HG03095 (cell line): ENCODE data around the gene ACOXL.
"Not testable (repeated sequence)": the region's sequence is repeated elsewhere in the genome, so short reads cannot be mapped to it uniquely, and the experiment has no call there.

Experiments used
- ATAC-seq: cut with Tn5 transposase; IDR thresholded peaks from one replicate; pipeline ENCODE4 v1.9.1; 2021; ENCODE audit warnings: moderate library complexity; ENCODE audit not compliant: unreplicated experiment

The ACOXL gene

GRCh38 chr2:111030260-111030891 is 298.0 kb downstream of the ACOXL start:
- peak; percentile 66 for ATAC-seq

- no peak for ATAC-seq
These were observed 298.6 kb downstream of the ACOXL start for GRCh38 chr2:111030945-111031344.

GRCh38 chr2:111031546-111032478 is 299.4 kb downstream of the ACOXL start:
- ATAC-seq, result no peak

- no peak for ATAC-seq
These were observed 300.5 kb downstream of the ACOXL start for GRCh38 chr2:111032721-111033429.

- no peak for ATAC-seq
These were observed 301.8 kb downstream of the ACOXL start for GRCh38 chr2:111034146-111034545.

GRCh38 chr2:111034606-111035005 is 302.2 kb downstream of the ACOXL start:
- ATAC-seq, result no peak

- ATAC-seq, result no peak
These were observed 303.6 kb downstream of the ACOXL start for GRCh38 chr2:111035830-111036441.

- no peak for ATAC-seq
These were observed 304.8 kb downstream of the ACOXL start for GRCh38 chr2:111037128-111037527.

- no peak for ATAC-seq
These were observed 307.4 kb downstream of the ACOXL start for GRCh38 chr2:111039628-111040383.

GRCh38 chr2:111041398-111042202 is 309.2 kb downstream of the ACOXL start:
- no peak for ATAC-seq

GRCh38 chr2:111042261-111042660 is 309.9 kb downstream of the ACOXL start:
- no peak for ATAC-seq

- ATAC-seq, result peak; percentile 58
These were observed 310.7 kb downstream of the ACOXL start for GRCh38 chr2:111042772-111043771.

GRCh38 chr2:111044066-111044465 is 311.7 kb downstream of the ACOXL start:
- ATAC-seq, result no peak

- not testable (repeated sequence) for ATAC-seq
These were observed 312.9 kb downstream of the ACOXL start for GRCh38 chr2:111045236-111045635.

- no peak for ATAC-seq
These were observed 313.5 kb downstream of the ACOXL start for GRCh38 chr2:111045771-111046444.

GRCh38 chr2:111046670-111047069 is 314.3 kb downstream of the ACOXL start:
- ATAC-seq, result no peak

GRCh38 chr2:111048856-111049768 is 316.7 kb downstream of the ACOXL start:
- no peak for ATAC-seq
